GM23338 (cell line): ENCODE measurements around the gene OR2T10. TPM values are rescaled to one million over a fixed set of nuclear protein-coding genes. Genes with fewer than 3 reads are reported as not detected.

ENCODE experiments used
- ATAC-seq: fragments of 200-7000 bp; cut with Tn5 transposase; 3 replicates; pipeline ENCODE4 v1.9.1; 2020
- DNase-seq: peaks from one replicate; pipeline ENCODE4 v3.0.0-alpha.2; 2015; ENCODE audit warnings: low spot score
- H2AFZ ChIP-seq: fragments of 200-600 bp; sonication (generic); 2 replicates; pipeline ENCODE4 v1.8.0; 2016; ENCODE audit warnings: antibody characterized with exemption, mild to moderate bottlenecking, moderate library complexity
- H3F3A ChIP-seq: fragments of 200-600 bp; sonication (generic); replicated peaks from 2 replicates; pipeline ENCODE4 v1.8.0; 2017; ENCODE audit warnings: antibody characterized with exemption, mixed run types, low read depth
- H3K27ac ChIP-seq: fragments of 200-600 bp; sonication (generic); 2 replicates; pipeline ENCODE4 v1.6.1; 2016; ENCODE audit warnings: low read depth
- H3K27me3 ChIP-seq: fragments of 200-600 bp; sonication (generic); 2 replicates; pipeline ENCODE4 v1.8.0; 2016; ENCODE audit warnings: mild to moderate bottlenecking, mixed run types, moderate library complexity; ENCODE audit not compliant: insufficient read depth
- H3K36me3 ChIP-seq: fragments of 200-600 bp; sonication (generic); 2 replicates; pipeline ENCODE4 v1.8.0; 2016; ENCODE audit warnings: mild to moderate bottlenecking; ENCODE audit not compliant: insufficient read depth
- H3K4me1 ChIP-seq: fragments of 200-600 bp; sonication (generic); 2 replicates; pipeline ENCODE4 v1.8.0; 2016; ENCODE audit warnings: mild to moderate bottlenecking, moderate library complexity; ENCODE audit not compliant: insufficient read depth
- H3K4me2 ChIP-seq: fragments of 200-600 bp; sonication (generic); 2 replicates; pipeline ENCODE4 v1.7.1; 2017; ENCODE audit warnings: mixed run types
- H3K4me3 ChIP-seq: fragments of 200-600 bp; sonication (generic); 2 replicates; pipeline ENCODE4 v1.6.1; 2016; ENCODE audit warnings: mixed run types
- H3K79me2 ChIP-seq: fragments of 200-600 bp; sonication (generic); replicated peaks from 2 replicates; pipeline ENCODE4 v1.8.0; 2017; ENCODE audit warnings: mild to moderate bottlenecking; ENCODE audit not compliant: insufficient read depth
- H3K9me2 ChIP-seq: fragments of 200-600 bp; sonication (generic); 2 replicates; pipeline ENCODE4 v1.8.0; 2017; ENCODE audit not compliant: insufficient read depth
- H4K20me1 ChIP-seq: fragments of 200-600 bp; sonication (generic); replicated peaks from 2 replicates; pipeline ENCODE4 v1.8.0; 2017; ENCODE audit warnings: mild to moderate bottlenecking; ENCODE audit not compliant: insufficient read depth
- H3K27ac Mint-ChIP-seq: 2 replicates; pipeline ENCODE4 v1.8.0; 2020; ENCODE audit warnings: inconsistent platforms, mild to moderate bottlenecking, moderate library complexity, mixed read lengths
- H3K27me3 Mint-ChIP-seq: 3 replicates; pipeline ENCODE4 v1.8.0; 2022; ENCODE audit warnings: low read depth, mild to moderate bottlenecking, moderate library complexity, mixed read lengths, inconsistent platforms; ENCODE audit not compliant: insufficient read depth, poor library complexity
- H3K36me3 Mint-ChIP-seq: 3 replicates; pipeline ENCODE4 v1.8.0; 2021; ENCODE audit warnings: low read depth, mild to moderate bottlenecking, inconsistent platforms, moderate library complexity, mixed read lengths
- H3K4me1 Mint-ChIP-seq: 3 replicates; pipeline ENCODE4 v1.8.0; 2020; ENCODE audit warnings: mild to moderate bottlenecking, inconsistent platforms, mixed read lengths
- H3K4me3 Mint-ChIP-seq: 3 replicates; pipeline ENCODE4 v1.8.0; 2021; ENCODE audit warnings: moderate library complexity, mild to moderate bottlenecking, inconsistent platforms, mixed read lengths
- H3K9me3 Mint-ChIP-seq: 3 replicates; pipeline ENCODE4 v1.8.0; 2020; ENCODE audit warnings: moderate library complexity, mild to moderate bottlenecking, inconsistent platforms, mixed read lengths
- CTCF ChIP-seq, 2 experiments: fragments of 200-600 bp in 1 of 2; sonication (generic) in 1 of 2; conservative IDR thresholded peaks; 2 replicates each; pipeline versions ENCODE4 v1.5.1 to v1.6.1; 2016 to 2017; ENCODE audit warnings: antibody characterized with exemption in 2 of 2, low read depth in 2 of 2, mild to moderate bottlenecking in 2 of 2, moderate library complexity in 1 of 2
- EZH2 ChIP-seq: fragments of 200-600 bp; sonication (generic); IDR thresholded peaks from one replicate; pipeline ENCODE4 v1.8.0; 2017; ENCODE audit warnings: antibody characterized with exemption, mild to moderate bottlenecking, low read depth; ENCODE audit not compliant: unreplicated experiment
- EZH2phosphoT487 ChIP-seq: fragments of 200-600 bp; sonication (generic); IDR thresholded peaks from one replicate; pipeline ENCODE4 v1.8.1; 2018; ENCODE audit warnings: antibody characterized with exemption; ENCODE audit not compliant: unreplicated experiment
- JUNB ChIP-seq: IDR thresholded peaks from one replicate; pipeline ENCODE4 v1.6.1; 2016; ENCODE audit warnings: antibody characterized with exemption; ENCODE audit not compliant: unreplicated experiment
- NANOG ChIP-seq: IDR thresholded peaks from 2 replicates; pipeline ENCODE4 v1.6.1; 2016; ENCODE audit warnings: antibody characterized with exemption, borderline replicate concordance
- POLR2AphosphoS5 ChIP-seq: IDR thresholded peaks from 2 replicates; pipeline ENCODE4 v1.6.1; 2016; ENCODE audit warnings: antibody characterized with exemption, low read depth
- REST ChIP-seq: IDR thresholded peaks from one replicate; pipeline ENCODE4 v1.6.1; 2018; ENCODE audit warnings: antibody characterized with exemption; ENCODE audit not compliant: unreplicated experiment
- STAT1 ChIP-seq: IDR thresholded peaks from one replicate; pipeline ENCODE4 v1.6.1; 2016; ENCODE audit warnings: antibody characterized with exemption; ENCODE audit not compliant: unreplicated experiment
- ZNF114 ChIP-seq: fragments of 250-450 bp; sonication (Bioruptor Pico); IDR thresholded peaks from 2 replicates; pipeline ENCODE4 v1.5.0; 2020; ENCODE audit warnings: mild to moderate bottlenecking, moderate library complexity
- ZNF331 ChIP-seq: fragments of 250-450 bp; sonication (Bioruptor Pico); IDR thresholded peaks from 2 replicates; pipeline ENCODE4 v1.5.0; 2020; ENCODE audit warnings: low read depth, mild to moderate bottlenecking, moderate library complexity
- ZNF462 ChIP-seq: fragments of 250-450 bp; sonication (Bioruptor Pico); IDR thresholded peaks from 2 replicates; pipeline ENCODE4 v1.5.0; 2020; ENCODE audit warnings: mild to moderate bottlenecking, moderate library complexity
- polyA plus RNA-seq: library from polyadenylated mRNA; unstranded; fragments of >200 nt; fragmentation: Nextera tagmentation; extraction: Ambion mirVana; gene quantifications from 2 replicates; pipeline ENCODE4 v1.2.1, GENCODE V29; 2016
- total RNA-seq: library from RNA; depleted of rRNA; stranded (reverse); fragments of >200 nt; shearing (Covaris generic); gene quantifications from 2 replicates; pipeline ENCODE4 v1.2.3, GENCODE V29; 2014
- TF ChIP-seq, protein P1 (sequence below): IDR thresholded peaks from 2 replicates; pipeline ENCODE4 v1.6.1; 2016; ENCODE audit warnings: antibody characterized with exemption

OR2T10 gene
- total and polyA plus RNA-seq, 2 experiments from 2014 or later, result not detected

- 0 out of 2 replicates have a peak, but pooled peaks cover 6% of the 10 kb centered on the region for H3K36me3 ChIP-seq
- peaks cover 8% of the 10 kb centered on the region; the same call in 2 of the 3 replicates for H3K36me3 Mint-ChIP-seq
- H3F3A ChIP-seq, result no peaks in the 10 kb centered on the region
- H3K9me2 ChIP-seq, result no peaks in the 10 kb centered on the region
- no peak overlapping the region for H3K4me3 Mint-ChIP-seq
- no peak for ATAC-seq
- H3K4me2 ChIP-seq, result no peak overlapping the region
- H3K79me2 ChIP-seq, result no peaks in the 10 kb centered on the region
- no peaks in the 10 kb centered on the region for H3K4me1 Mint-ChIP-seq
- no peaks in the 10 kb centered on the region for H3K27me3 Mint-ChIP-seq
- no peaks in the 10 kb centered on the region for H4K20me1 ChIP-seq
- no peak overlapping the region for H3K27ac ChIP-seq
- no peak overlapping the region for H3K27ac Mint-ChIP-seq
- H3K27me3 ChIP-seq, result no peaks in the 10 kb centered on the region
- no peaks in the 10 kb centered on the region for H3K4me1 ChIP-seq
- peaks cover 86% of the 10 kb centered on the region for H3K9me3 Mint-ChIP-seq
- H2AFZ ChIP-seq, result no peak overlapping the region
- DNase-seq, result no peak
- no peak overlapping the region for H3K4me3 ChIP-seq
- TF ChIP-seq STAT1 (no peak), ZNF331 (CRISPR knock-in tag) (no peak), REST (no peak), NANOG (no peak), ZNF462 (no peak), JUNB (no peak), EZH2phosphoT487 (no peak), EZH2 (no peak), POLR2AphosphoS5 (no peak), ZNF114 (no peak), CTCF (conservative IDR thresholded peaks at IDR 0.05; ENCODE audit: low read depth in 2 of 2) (no peak)
- TF ChIP-seq, protein P1, sequence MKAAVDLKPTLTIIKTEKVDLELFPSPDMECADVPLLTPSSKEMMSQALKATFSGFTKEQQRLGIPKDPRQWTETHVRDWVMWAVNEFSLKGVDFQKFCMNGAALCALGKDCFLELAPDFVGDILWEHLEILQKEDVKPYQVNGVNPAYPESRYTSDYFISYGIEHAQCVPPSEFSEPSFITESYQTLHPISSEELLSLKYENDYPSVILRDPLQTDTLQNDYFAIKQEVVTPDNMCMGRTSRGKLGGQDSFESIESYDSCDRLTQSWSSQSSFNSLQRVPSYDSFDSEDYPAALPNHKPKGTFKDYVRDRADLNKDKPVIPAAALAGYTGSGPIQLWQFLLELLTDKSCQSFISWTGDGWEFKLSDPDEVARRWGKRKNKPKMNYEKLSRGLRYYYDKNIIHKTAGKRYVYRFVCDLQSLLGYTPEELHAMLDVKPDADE, result no peak
These were observed 12.2 kb downstream of the OR2T10 start for GRCh38 chr1:248585266-248585665.
